HG02610 (cell line): ENCODE data around the gene BICD1.
A peak's percentile ranks its signal among the peaks of the same experiment; 100 is the strongest.

ENCODE experiments used
- ATAC-seq: cut with Tn5 transposase; IDR thresholded peaks from one replicate; pipeline ENCODE4 v1.9.1; 2021; ENCODE audit warnings: mild to moderate bottlenecking, moderate library complexity; ENCODE audit not compliant: unreplicated experiment

The BICD1 gene

DNA sequence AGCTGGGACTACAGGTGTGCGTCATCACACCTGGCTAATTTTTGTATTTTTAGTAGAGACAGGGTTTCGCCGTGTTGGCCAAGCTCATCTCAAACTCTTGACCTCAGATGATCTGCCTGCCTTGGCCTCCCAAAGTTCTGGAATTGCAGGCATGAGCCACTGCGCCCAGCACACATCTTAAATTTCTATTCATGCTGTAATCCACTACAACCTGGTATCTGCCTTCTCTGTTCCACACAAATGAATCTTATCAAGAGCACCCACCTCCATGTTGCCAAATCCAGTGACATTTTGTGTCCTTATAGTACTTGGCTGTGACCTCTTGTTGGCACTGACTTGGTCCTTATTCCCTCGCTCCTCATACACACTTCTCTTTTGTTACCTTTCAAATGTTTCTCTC lies 5.8 kb upstream of the BICD1 start:
- no peak for ATAC-seq

DNA sequence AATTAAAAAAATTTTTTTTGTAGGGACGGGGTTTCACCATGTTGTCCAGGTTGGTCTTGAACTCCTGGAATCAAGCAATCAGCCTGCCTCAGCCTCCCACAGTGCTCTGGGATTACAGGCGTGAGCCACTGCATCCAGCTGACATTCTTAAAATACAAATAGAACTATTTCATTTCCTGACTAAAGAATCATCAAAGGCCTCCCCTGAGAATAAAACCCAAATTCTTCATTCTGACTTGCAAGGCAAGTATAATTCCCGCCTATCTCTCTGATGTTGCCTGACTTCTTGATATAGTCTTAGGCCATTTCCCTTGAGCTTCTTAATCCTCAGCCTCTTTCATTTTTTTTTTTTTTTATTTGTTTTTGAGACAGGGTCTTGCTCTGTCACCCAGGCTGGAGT lies 4.4 kb upstream of the BICD1 start:
- no peak for ATAC-seq

DNA sequence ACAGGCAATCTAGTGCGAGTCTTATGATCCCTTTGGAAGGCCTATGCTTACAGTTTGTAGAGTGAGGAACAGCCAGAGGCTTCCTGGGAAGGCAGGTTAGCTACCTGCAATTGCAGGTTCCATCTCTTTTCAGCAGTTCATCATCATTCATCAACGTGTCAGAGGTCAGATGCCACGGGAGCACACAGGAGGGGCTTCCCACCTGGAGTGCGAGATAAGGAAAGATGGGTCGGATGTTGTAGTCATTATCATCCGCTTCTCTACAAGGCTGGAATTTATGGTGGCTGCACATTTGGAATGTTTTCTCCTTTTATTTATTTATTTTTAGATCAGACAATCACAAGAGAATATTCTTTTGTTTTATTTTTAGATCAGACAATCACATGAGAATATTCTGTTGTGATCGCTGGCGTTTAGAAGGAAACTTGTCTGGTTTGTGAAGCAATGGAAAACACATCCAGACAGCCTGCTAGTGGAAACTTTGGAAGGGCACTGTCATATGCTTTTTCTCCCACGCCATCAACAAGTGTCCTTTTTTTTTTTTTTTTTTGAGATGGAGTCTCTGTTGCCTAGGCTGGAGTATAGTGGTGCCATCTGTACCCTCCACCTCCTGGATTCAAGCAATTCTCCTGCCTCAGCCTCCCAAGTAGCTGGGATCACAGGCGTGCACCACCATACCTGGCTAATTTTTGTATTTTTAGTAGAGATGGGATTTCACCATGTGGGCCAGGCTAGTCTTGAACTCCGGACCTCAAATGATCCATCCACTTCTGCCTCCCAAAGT lies 1.9 kb upstream of the BICD1 start:
- no peak for ATAC-seq

DNA sequence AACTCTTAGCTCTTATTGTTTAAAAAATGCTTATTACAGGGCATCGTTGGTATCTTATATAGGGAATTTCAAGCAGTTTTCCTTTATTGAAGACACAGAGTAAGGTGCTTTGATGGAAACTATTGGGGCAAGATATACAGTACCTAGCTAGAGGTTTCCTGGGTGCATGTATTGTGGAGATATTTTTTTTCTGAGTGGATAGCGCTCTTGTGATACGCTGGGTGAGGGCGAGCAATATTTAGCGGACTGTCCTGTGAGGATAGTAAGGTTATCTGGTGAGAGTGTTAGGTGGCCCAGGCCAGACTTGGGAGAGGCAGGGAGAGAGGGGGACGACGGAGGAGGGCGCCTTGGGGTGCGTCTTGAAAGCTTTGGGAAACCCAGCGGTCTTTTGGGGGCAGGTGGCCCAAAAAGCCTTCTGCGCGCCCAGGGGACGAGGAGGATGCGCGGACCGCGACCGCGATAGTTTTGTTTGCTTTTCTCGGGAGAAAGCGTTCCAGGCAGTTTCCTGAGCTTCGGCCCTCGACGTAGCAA lies 596 bp upstream of the BICD1 start:
- no peak for ATAC-seq

DNA sequence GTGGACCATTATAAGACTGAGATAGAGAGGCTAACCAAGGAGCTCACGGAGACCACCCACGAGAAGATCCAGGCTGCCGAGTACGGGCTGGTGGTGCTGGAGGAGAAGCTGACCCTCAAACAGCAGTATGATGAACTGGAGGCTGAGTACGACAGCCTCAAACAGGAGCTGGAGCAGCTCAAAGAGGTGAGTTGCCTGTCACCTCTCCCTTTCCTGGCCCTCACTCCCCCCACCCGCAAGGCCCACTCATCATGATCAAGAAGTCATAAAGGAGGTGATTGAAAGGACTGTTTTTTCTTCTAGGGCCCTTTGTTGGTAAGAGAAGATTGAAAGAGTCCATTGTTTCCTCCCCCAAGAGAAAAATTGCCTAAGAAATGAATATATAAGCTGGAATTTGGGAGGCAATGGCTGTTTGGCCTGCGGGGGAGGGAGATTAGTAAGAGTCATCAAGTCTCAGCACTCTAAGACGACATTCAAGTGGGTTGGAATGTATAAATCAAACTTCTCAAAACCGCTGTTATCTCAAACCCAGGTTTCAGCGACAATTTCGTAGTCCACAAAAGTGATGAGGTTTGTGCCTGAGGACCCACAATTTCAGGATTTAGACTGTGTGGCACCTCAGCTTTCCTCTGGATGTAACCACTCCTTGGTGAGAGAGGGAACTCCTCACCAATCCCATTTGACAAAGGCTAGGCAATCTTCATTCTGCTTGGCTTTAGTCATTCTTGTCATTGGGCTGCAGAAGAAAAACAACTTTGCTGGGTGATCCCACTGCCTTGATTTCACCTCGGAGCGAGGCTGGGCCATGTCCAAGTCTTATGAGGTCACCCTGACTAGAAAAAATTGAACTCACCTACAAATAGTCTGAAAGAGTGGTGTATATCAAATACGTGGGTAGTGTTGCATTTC lies 966 bp downstream of the BICD1 start:
- ATAC-seq: peak; percentile 6

DNA sequence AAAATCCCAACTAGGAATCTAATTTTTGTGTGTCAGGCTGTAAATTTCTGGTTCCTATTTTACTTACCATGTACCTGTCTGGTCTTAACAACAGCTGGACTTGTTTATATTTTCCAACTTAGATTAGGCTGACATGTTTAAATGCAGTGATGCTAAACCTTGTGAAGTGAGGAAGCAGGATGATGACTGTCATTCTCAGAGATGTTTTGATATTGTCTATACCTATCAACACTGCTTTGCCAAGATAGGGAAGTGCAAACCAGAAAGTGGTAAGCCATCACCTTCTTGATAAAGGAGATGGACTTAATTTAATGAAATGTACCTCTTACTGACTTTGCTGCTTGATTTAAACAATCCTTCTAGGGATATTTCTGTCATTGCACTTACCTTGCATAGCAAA lies 2.1 kb downstream of the BICD1 start:
- no peak for ATAC-seq

DNA sequence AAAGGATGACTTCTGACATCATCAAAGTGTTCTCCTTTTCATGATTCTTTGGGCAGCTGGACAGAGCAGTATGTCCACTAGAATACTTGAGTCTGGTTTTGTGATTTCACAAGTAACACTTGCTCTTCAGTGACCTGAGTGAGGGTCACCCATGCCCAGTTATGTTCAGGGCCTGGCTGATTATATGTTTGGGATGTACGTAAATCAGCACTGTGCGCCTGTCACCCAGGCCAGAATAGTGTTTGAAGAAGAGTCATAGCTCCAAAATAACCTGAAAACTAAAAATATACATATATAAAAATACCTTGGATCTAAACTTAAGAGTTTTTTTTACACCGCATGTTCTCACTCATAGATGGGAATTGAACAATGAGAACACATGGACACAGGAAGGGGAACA lies 3.8 kb downstream of the BICD1 start:
- no peak for ATAC-seq

DNA sequence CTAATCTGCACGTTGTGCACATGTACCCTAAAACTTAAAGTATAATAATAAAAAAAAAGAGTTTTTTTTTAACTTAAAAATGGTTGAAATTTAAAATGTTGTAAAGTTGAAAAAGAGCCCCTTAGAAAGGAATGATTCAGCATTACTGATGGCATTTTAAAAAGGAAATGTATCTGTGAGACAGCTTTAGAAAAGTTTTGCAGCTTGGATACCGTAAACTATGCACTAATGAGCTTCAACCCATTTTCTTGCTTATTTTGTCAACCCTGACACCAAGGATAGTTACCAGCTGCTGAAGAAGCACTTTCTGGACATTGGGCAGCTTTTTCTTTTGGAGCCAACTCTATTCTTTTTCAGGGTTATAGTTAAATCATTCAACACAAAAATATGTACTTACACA lies 4.3 kb downstream of the BICD1 start:
- no peak for ATAC-seq

DNA sequence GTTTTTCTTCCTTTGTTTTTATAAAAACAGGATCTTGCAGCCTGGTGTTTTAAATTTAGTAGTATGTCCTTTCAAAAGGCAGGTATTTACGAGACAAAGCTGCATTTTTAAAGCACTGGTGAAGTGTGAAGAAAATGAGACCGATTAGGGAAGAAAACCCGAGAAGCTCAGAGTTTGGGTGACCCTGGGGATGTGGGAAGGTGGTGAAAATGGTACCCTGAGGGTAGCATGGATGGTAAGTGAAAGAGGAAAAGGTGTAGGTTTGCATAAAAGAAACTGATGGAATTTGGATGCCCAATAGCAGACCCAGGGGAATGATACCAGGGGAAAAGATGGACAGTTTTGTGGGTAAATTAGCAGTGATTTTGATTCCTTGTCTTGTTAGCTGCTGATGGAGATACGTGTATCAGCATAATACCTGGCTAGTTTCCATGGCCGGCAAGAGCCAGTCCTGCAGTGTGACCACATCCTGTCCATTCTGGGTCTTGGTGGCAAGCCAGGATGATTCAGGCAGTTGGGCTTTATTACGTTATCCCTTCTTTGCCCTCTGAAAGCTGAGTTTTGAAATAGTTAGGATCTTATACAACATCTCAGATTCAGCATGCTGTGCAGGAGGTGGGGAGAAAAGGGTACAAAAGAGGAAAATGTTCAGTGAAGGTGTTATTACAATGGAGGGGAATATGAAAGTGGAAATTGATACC lies 8.9 kb downstream of the BICD1 start:
- no peak for ATAC-seq

DNA sequence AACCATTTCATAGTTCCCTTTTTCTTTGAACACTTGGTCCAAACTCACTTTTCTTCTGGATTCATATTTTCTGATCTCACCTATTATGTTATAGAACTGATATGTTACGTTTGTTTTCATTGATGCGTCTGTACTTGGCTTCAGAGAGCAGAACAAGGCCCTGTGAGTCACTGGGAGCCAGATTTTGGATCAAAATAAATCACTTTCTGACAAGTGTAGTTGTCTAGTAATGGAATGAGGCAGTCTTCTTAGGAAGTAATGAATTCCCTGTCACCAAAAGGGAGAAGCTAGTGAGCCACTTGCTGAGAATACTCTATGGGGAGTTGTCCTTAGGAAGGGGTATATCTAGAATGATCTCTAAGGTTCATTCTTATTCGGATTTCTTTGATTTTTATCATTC lies 10.2 kb downstream of the BICD1 start:
- ATAC-seq: no peak

DNA sequence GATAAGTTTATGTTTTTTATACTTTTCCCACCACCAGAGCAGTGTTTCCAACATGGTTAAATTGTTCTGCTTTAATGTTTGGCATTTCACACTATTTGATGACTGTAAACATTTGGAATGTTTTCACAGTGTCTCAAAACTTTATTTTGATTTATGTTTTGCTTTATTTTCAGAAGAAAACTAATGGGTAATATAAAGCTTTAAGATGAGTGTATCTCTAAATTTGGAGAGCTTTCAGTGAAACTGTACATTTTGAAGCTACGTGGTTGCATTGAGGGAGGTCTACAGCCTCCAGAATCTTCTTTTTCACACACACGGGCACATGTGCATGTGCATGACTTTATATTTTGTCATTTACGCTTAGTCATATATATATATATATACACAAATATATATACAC lies 10.7 kb downstream of the BICD1 start:
- no peak for ATAC-seq

DNA sequence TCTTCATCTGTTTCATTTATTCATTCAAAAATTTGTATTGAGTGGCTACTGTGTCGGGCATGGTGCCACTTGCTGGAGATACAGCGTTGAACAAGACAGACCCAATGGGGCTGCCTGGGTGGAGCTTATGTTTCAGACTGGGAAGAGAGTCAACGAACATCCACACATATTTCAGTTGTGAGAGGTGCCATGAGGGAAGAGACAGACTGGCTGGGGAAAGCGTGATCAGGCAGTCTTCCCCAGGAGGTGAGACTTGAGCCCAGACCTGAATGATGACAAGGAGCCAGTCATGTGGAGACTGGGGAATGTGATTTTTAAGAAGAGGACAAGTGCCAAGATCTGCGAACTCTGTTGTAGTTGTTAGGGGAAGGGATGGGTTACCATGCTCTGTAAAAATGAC lies 12.2 kb downstream of the BICD1 start:
- ATAC-seq: no peak

DNA sequence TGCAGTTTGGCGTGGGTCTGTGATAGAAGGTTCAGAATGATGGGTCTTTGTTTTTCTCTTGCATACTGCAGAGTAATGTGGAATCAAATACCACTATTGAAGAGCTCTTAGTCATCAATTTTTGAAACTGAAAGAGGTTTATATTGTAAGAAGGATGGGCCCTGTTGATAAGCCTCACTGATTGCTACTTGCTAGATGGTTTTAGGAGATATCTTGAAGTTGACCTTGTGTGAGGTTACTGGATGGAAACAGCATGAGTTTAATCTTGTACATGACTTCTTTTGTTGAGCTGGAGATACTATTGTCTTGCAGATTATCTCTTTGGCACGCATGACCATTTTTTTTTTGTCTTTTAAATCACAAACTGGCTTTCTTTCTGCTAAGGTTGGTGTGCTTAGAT lies 13.8 kb downstream of the BICD1 start:
- peak; percentile 83 for ATAC-seq

DNA sequence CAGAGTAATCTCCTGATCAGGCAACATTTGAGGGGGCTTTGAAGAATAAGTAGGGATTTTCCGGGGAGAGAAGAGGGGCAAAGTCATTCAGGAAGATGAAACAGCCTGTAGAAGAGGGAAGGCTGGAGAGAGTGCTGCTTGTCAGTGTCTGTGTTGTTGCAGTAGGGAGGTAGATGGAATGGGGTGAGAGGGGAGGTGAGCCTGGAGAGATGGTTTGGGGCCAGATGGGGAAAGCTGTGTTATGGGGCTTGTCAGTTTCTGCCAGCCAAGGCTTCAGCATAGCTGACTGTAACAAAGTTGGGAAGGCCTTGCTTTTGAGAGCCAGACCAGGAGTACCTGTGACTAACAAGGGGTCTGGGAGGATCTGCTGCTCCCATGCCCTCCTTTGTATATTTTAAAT lies 18.0 kb downstream of the BICD1 start:
- no peak for ATAC-seq

DNA sequence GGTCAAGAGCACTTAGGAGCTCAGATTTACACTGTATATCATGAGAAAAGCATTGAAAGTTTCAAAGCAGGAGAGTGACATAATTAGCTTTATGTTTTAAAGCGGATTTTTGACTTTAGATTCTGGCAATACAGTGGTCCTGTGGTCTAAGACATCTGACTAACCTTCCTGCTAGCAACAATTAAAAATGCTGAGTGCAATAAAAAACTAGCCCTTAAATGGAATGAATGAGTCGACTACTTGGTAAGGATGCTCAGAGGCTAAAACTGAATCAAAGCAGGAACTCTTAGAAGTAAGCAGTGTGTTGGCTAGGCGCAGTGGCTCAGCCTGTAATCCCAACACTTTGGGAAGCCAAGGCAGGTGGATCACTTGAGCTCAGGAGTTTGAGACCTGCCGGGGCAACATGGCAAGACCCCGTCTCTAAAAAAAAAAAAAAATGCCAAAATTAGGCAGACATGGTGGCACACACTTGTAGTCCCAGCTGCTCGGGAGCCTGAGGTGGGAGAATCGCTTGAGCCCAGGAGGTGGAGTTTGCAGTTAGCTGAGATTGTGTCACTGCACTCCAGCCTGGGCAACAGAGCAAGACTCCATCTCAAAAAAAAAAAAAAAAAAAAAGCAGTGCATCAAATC lies 18.9 kb downstream of the BICD1 start:
- no peak for ATAC-seq

DNA sequence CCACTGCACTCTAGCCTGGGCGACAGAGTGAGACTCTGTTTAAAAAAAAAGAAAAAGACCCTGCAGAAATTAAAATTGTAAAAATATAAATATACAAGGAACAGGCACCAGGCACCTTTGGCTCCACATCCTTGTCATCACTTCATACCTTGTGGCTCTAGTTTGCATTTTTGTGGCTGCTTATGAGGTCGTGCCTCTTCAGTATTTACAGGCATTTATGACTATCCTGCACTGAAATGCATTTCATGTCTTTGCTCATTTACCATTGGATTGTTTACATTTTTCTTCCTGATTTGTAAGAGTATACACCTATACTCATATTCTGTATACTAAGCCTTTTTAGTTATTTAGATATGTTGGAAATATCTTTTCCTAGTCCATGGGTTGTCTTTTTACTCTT lies 20.1 kb downstream of the BICD1 start:
- no peak for ATAC-seq

DNA sequence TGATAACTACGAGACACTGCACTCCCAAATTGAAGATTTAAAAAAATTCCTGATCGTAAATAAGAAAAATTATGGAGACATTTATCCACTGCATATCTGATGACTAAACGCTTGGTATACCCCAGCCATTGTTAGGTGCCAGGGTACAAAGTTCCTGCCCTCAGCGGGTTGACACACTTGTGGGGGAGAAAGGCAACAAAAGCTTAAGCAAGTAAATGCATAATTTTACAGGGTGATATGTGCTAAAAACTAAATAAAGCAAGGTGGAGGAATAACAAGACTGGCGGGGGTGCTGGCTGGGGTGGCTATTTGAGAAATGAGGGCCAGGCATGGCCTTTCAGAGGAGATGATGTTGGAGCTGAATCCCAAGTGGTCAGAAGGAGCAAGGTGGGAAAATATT lies 25.0 kb downstream of the BICD1 start:
- no peak for ATAC-seq

DNA sequence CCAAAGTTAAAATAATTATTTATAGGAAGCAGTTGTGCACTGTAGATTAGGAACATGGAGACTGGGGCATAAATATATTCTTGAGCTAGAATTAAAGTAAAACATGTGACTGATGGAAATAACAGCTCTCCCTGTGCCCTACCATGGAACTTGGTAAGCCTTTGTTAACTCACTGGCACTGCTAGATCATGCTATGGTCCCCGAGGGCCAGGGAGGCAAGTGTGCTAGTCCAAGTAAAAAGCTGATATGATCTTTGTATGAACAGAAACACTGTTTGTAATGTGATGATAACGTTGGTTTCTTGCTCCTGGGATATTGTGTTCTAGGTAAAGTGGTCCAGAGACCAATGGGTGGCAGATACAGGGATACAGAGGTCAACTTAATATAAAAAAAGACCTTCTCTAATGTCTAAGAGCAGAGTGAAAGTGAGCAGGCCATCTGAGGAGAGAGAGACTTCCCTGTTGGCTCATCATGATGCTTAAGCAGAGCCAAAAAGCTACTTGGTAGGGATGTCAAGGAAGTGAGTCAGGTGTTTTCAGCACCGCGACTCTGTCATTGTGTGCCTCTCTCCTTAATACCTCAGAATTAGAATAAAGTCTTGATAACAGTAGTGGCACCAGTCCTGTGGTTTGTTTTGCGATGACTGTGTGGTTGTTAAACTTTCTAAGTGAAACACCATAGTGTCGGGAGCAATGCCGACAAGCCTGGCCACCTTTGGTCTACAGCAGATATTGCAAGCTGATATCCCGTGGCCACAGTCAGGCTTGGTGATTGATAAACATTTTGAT lies 27.6 kb downstream of the BICD1 start:
- peak; percentile 82 for ATAC-seq

DNA sequence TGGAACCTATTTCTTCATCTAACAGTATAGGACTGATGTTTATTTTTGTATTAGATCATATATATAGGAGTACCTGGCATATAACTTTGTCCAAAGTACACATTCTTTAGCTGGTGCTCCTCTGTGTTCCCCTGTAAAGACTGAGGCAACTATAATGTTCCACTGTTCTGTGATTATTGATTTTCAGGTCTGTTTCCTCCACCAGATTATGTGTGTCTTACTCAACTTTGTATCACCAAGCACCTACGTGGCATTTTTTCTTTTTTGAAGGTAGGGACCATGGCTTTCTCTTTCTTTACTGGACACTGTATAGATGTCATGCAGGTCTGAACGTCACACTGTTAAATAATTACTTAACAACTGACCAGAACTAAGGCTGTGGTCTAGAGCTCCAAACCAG lies 29.3 kb downstream of the BICD1 start:
- no peak for ATAC-seq

DNA sequence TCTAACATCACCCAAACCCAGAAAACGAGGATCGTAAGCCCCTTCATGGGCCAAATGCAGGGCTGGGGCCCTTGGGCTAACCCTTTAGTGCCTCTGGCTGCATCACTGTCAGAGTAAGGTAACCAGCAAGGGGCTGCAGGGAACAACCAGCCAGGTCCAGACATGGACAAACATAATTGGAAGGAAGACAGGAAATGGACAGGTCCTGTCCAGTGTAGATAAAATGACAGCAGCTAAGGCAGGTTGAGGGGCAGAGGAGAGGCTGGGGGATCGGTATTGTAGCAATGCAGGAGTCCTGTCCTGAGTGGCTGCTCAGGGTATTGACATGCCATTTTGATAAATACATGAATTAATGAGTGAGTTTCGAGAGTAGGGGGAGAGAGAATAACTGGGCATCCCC lies 29.8 kb downstream of the BICD1 start:
- no peak for ATAC-seq
